ENCODE data around the gene TMEM198.

The TMEM198 gene

DNA sequence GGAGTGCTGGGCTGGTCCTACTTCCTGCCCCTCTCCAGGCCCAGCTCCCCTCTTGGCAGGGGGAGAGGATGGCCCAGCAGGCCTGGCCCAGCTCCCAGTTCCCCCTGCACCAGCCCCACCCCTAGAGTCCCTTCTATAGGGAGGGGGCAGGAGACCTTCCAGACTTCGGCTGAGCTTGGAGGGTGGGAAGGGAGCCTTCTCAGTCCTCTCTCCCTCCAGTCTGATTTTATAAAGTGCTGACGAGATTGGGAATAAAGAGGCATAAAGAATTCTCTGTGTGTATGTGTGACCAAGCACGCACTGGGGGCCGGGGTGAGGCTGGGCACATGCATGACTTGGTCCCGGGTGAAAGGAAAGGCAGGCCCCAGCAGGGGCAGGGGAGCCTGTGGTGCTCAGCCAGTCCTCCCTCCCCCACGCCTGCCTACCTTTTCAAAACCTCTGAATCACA lies 5.3 kb upstream of the TMEM198 start:
- WGBS (ENCODE audit: insufficient coverage, insufficient read length), result no CpG with 5 or more reads among the region's 6 CpGs
- no peak overlapping the region for H3K4me3 ChIP-seq (ENCODE audit: low read length)
- no peak for DNase-seq (ENCODE audit: low read depth, low spot score)
- peaks cover 9% of the 10 kb centered on the region; the same call in 1 of the 2 replicates for H3K4me1 ChIP-seq (ENCODE audit: control insufficient read depth, insufficient read depth, low read length)
- no peaks in the 10 kb centered on the region for H3K9me3 ChIP-seq (ENCODE audit: control insufficient read depth, insufficient read depth, low read length)
- peaks cover 15% of the 10 kb centered on the region for H3K36me3 ChIP-seq (ENCODE audit: control insufficient read depth, insufficient read depth, low read length)
- H3K27me3 ChIP-seq (ENCODE audit: control insufficient read depth, insufficient read depth, low read length), result no peaks in the 10 kb centered on the region
- no peak overlapping the region for H3K27ac ChIP-seq (ENCODE audit: low read length)

DNA sequence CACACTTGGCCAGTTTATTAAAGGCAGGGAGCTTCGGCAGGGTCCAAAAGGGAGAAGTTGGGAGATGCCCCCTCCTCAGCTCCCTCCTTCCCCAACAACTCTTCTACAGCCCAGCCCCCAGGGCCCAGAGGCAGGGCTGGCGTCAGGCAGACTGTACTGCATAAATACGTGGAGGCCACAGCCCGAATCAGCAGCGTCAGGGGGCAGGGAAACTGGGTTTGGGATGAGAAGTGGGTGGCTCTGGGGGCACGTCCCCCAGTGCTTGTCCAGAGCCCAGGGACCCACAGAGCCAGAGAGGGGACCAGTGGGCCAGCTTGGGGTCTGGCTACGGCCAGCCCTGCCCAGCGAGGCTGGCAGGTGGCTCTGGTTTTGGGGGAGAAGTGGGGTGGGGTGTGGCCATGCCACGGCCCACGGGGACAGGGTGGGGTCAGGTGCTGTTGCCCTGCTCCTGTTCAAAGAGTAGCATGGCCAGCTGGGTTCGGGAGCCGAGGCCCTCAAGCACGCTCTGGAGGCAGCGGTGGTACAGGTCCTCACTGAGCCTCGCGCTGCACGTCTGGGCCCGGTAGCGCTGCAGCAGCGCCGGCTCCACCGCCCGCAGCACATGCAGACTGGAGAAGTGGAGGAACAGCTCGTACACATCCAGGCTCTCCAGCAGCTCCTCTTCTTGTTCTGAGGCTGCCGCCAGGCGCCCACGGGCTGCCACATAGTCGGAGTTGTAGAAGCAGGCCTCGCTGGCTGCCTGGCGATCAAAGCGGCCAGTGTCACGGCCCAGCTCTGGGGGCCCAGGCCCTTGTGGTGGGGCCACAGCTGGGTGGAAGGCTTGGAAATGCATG lies 4.7 kb upstream of the TMEM198 start:
- Histone ChIP-seq H3K27ac (ENCODE audit: low read length) (no peak overlapping the region), H3K27me3 (ENCODE audit: control insufficient read depth, insufficient read depth, low read length) (no peaks in the 10 kb centered on the region), H3K4me3 (ENCODE audit: low read length) (no peak overlapping the region), H3K4me1 (ENCODE audit: control insufficient read depth, insufficient read depth, low read length) (peaks cover 9% of the 10 kb centered on the region; the same call in 1 of the 2 replicates), H3K36me3 (ENCODE audit: control insufficient read depth, insufficient read depth, low read length) (peaks cover 15% of the 10 kb centered on the region), H3K9me3 (ENCODE audit: control insufficient read depth, insufficient read depth, low read length) (no peaks in the 10 kb centered on the region)
- WGBS (ENCODE audit: insufficient coverage, insufficient read length), result no CpG with 5 or more reads among the region's 32 CpGs
- no peak for DNase-seq (ENCODE audit: low read depth, low spot score)

DNA sequence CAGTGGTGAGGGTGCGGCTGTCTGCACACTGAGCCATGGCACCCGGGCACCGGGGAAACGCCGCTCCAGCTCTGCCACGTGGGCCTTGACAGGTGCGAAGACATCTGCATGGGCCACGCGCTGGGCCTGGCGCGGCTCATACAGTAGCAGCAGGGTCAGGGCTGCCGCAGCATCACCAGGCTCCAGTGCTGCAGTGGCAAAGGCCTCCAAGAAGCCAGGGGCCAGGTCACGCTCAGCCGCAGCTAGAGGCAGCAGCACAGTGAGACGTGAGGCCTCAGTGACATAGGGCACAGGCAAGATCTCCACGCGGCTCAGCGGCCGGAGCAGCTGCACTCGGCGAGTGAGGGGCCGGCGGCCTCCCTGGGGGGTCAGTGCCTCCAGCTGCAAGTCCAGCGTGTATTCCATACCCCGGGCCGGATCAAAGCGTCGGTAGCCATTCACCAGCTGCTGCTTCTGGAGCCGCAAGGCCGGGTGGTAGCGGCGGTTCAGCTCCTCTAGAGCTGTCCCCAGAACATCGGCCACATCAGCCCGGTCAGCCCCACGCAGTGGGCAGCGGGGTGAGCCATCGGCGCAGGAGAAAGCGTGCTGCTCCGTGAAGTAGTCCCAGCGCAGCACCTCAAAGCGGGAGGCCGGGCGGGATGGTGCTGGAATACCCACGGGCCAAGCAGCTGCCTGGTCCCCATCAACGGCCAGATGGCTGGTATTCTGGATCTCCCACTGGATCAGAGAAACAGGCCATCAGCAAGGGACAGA lies 3.7 kb upstream of the TMEM198 start:
- H3K4me1 ChIP-seq (ENCODE audit: control insufficient read depth, insufficient read depth, low read length), result peaks cover 11% of the 10 kb centered on the region; the same call in 1 of the 2 replicates
- no CpG with 5 or more reads among the region's 46 CpGs for WGBS (ENCODE audit: insufficient coverage, insufficient read length)
- DNase-seq (ENCODE audit: low read depth, low spot score), result no peak

DNA sequence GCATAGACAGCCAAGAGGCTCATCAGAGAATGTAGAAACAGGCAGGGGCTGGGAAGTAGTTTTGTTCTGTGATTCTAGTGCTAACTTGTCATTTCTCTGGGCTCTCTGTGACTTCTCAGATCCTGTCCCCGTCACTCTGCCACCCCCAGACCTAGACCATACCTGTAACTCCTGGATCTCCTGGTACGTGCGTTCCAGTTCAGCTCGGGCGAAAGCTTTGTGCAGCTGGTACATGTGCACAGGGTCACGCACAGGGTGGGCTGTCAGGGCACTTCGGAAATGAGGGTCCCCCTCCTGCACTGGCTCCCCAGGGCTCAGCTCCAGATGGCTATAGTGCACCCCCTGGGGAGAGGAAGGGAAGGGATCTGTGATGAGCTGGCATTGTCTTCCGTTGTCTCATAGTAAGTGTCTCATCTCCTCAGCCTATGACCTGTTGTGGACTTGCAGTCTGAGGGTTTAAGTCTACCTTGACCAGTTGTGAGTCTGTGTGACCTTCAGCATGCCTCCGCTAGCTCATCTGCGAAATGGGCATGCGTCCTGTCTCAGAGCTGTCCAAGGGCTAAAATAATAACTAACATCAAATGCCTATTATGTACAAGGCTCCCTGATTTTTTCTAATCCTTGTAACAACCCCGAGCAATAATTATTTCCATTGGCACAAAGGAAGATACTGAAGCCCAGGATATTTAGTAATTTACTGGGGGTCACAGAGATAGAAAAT lies 2.9 kb upstream of the TMEM198 start:
- no CpG with 5 or more reads among the region's 12 CpGs for WGBS (ENCODE audit: insufficient coverage, insufficient read length)
- no peak overlapping the region for H3K4me3 ChIP-seq (ENCODE audit: low read length)
- DNase-seq (ENCODE audit: low read depth, low spot score), result no peak
- no peaks in the 10 kb centered on the region for H3K27me3 ChIP-seq (ENCODE audit: control insufficient read depth, insufficient read depth, low read length)
- peaks cover 11% of the 10 kb centered on the region; the same call in 1 of the 2 replicates for H3K4me1 ChIP-seq (ENCODE audit: control insufficient read depth, insufficient read depth, low read length)
- H3K27ac ChIP-seq (ENCODE audit: low read length), result no peak overlapping the region
- no peaks in the 10 kb centered on the region for H3K9me3 ChIP-seq (ENCODE audit: control insufficient read depth, insufficient read depth, low read length)
- H3K36me3 ChIP-seq (ENCODE audit: control insufficient read depth, insufficient read depth, low read length), result peaks cover 15% of the 10 kb centered on the region

More for the DNA sequence above, 3.7 kb upstream of the TMEM198 start:
- peaks cover 15% of the 10 kb centered on the region for H3K36me3 ChIP-seq (ENCODE audit: control insufficient read depth, insufficient read depth, low read length)
- no peak overlapping the region for H3K27ac ChIP-seq (ENCODE audit: low read length)
- H3K4me3 ChIP-seq (ENCODE audit: low read length), result no peak overlapping the region
- H3K9me3 ChIP-seq (ENCODE audit: control insufficient read depth, insufficient read depth, low read length), result no peaks in the 10 kb centered on the region
- H3K27me3 ChIP-seq (ENCODE audit: control insufficient read depth, insufficient read depth, low read length), result no peaks in the 10 kb centered on the region

DNA sequence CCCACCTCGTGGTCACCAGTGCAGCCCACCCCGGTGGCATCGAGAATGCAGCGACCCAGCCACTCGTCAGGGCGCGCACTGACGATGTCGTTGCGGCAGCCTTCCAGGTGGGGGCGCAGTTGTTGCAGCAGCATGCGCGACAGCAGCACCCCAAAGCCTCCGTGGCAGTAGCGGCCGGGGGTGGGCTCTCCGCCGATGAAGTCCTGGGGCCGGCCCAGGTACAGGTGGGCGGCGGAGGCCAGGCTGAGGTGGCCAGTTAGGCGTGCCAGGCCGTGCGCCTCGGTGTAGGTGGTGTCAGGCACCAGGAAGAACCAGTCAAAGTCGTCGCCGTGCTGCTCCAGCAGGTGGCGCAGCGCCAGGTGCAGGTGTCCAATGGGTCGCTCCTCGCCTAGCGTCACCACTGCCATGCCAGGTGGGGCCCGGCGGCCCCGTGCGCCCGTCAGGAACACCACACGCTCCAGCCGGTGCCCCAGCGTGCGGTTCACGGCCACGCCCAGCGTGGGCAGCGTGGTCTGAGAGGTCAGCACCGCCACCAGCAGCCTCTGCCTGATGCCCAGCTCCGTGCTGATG lies 2.1 kb upstream of the TMEM198 start:
- WGBS (ENCODE audit: insufficient coverage, insufficient read length), result no CpG with 5 or more reads among the region's 48 CpGs
- peaks cover 15% of the 10 kb centered on the region for H3K36me3 ChIP-seq (ENCODE audit: control insufficient read depth, insufficient read depth, low read length)
- no peaks in the 10 kb centered on the region for H3K27me3 ChIP-seq (ENCODE audit: control insufficient read depth, insufficient read depth, low read length)
- H3K27ac ChIP-seq (ENCODE audit: low read length), result no peak overlapping the region
- peaks cover 11% of the 10 kb centered on the region; the same call in 1 of the 2 replicates for H3K4me1 ChIP-seq (ENCODE audit: control insufficient read depth, insufficient read depth, low read length)
- H3K9me3 ChIP-seq (ENCODE audit: control insufficient read depth, insufficient read depth, low read length), result no peaks in the 10 kb centered on the region
- DNase-seq (ENCODE audit: low read depth, low spot score), result no peak
- H3K4me3 ChIP-seq (ENCODE audit: low read length), result peak overlapping the region; percentile 11; the same call in 1 of the 2 replicates

DNA sequence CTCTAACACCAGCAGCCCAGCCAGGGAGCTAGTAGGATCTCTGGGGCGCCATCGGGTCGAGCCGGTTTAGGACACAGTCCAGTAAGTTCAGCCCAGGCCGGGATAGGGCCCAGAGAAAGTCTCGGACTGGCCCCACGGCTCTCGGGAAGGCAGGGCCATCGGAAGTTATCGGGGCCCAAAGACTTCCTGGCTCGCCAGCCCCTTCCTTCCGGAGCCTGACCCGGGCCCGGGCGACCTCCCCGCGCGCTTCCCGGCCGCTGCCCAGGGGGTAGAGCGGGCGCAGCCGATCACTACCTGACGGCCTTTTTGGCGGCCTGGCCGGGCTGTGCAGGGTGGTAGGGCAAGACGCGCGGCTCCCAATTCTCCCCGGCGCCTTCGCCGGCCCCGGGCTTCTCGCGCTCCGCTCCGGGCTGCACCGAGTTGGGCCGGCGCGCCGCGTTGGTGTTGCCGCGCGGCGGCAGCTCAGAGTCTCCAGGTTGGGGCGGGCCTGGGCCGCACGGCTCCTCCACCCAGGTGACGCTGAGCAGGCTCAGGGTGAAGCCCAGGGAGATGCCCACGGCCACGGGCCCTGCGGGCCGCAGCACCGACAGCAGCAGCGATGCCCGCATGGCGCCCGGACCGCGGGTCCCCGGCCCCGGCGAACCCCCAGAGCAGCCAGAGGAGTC lies 765 bp upstream of the TMEM198 start:
- Histone ChIP-seq H3K36me3 (ENCODE audit: control insufficient read depth, insufficient read depth, low read length) (peaks cover 22% of the 10 kb centered on the region), H3K4me1 (ENCODE audit: control insufficient read depth, insufficient read depth, low read length) (peaks cover 5% of the 10 kb centered on the region; the same call in 1 of the 2 replicates), H3K9me3 (ENCODE audit: control insufficient read depth, insufficient read depth, low read length) (no peaks in the 10 kb centered on the region), H3K4me3 (ENCODE audit: low read length) (peak overlapping the region; percentile 97), H3K27ac (ENCODE audit: low read length) (no peak overlapping the region), H3K27me3 (ENCODE audit: control insufficient read depth, insufficient read depth, low read length) (no peaks in the 10 kb centered on the region)
- DNase-seq (ENCODE audit: low read depth, low spot score), result no peak
- no CpG with 5 or more reads among the region's 66 CpGs for WGBS (ENCODE audit: insufficient coverage, insufficient read length)

DNA sequence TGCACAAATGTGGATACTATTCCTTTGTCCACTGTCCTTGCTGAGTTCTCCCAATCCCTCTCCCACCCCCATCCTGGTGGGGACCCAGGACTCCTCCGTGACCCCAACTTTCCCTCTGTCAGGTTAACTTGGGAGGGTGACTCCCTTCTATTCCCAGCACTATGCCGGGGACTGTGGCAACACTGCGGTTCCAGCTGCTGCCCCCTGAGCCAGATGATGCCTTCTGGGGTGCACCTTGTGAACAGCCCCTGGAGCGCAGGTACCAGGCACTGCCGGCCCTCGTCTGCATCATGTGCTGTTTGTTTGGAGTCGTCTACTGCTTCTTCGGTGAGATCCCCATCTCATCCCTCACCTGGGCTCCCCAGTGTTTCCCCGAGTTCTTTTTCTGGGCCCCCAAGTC lies 739 bp downstream of the TMEM198 start:
- Histone ChIP-seq H3K9me3 (ENCODE audit: control insufficient read depth, insufficient read depth, low read length) (no peaks in the 10 kb centered on the region), H3K36me3 (ENCODE audit: control insufficient read depth, insufficient read depth, low read length) (peaks cover 17% of the 10 kb centered on the region)

DNA sequence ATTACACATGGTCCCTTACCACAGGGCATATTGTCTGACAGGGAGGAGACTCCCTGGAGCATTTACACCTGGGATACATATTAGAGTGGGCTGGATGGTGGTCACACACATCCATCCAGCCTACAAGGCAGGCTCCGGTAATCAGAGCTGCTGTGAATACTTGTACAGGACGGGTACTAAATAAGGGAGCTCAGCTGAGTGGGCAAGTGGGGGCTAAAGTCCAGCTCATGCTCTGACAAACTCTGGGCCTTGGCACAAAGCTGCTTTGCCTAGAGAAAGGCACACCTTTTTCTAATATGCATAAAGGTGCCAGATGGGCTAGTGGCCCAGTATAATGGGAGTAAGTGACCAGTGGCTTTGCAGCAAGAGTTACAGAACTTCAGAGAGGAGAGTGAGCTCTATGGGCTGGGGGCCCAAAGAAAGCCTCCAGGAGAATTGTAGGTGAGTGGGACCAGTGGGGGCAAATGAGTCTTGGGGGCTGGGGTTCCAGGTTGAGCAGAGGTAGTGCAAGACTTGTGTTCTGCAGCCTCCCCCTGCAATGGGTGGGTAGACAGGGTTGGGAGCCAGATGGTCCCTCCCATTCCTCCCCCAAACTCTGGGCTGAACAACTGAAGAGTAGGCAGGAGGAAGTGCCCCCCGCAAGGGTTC lies 1.6 kb downstream of the TMEM198 start:
- Histone ChIP-seq H3K27ac (ENCODE audit: low read length) (no peak overlapping the region), H3K27me3 (ENCODE audit: control insufficient read depth, insufficient read depth, low read length) (no peaks in the 10 kb centered on the region), H3K36me3 (ENCODE audit: control insufficient read depth, insufficient read depth, low read length) (peaks cover 8% of the 10 kb centered on the region), H3K4me3 (ENCODE audit: low read length) (no peak overlapping the region), H3K4me1 (ENCODE audit: control insufficient read depth, insufficient read depth, low read length) (0 out of 2 replicates have a peak, but pooled peaks cover 3% of the 10 kb centered on the region), H3K9me3 (ENCODE audit: control insufficient read depth, insufficient read depth, low read length) (no peaks in the 10 kb centered on the region)
- WGBS (ENCODE audit: insufficient coverage, insufficient read length), result no CpG with 5 or more reads among the region's 3 CpGs
- DNase-seq (ENCODE audit: low read depth, low spot score), result no peak

More for the DNA sequence above, 739 bp downstream of the TMEM198 start:
- no peak for DNase-seq (ENCODE audit: low read depth, low spot score)
- WGBS (ENCODE audit: insufficient coverage, insufficient read length), result no CpG with 5 or more reads among the region's 9 CpGs
- no peak overlapping the region for H3K27ac ChIP-seq (ENCODE audit: low read length)
- no peaks in the 10 kb centered on the region for H3K27me3 ChIP-seq (ENCODE audit: control insufficient read depth, insufficient read depth, low read length)
- peak overlapping the region; percentile 40; the same call in 1 of the 2 replicates for H3K4me3 ChIP-seq (ENCODE audit: low read length)
- 0 out of 2 replicates have a peak, but pooled peaks cover 3% of the 10 kb centered on the region for H3K4me1 ChIP-seq (ENCODE audit: control insufficient read depth, insufficient read depth, low read length)

DNA sequence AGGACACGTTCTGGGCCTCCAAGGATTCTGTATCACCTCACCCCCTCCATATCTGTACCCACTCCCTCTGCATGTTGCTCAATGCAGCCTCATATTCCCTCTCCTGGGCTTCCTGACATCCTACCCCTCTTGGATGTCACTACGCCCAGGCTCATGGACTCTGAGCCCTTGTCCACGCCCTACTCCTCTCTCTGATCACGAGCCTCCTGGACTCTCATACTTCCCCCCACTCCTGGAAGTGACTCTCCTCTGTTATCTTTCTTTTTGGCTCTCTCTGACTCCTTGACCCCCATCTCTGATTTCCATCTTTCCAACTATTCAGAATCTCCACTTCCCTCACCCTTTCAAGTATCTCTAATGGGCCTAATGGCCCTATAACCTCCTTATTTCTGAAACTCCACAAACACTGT lies 2.1 kb downstream of the TMEM198 start:
- WGBS (ENCODE audit: insufficient coverage, insufficient read length), result no CpG with 5 or more reads among the region's 4 CpGs
- Histone ChIP-seq H3K4me3 (ENCODE audit: low read length) (no peak overlapping the region), H3K9me3 (ENCODE audit: control insufficient read depth, insufficient read depth, low read length) (no peaks in the 10 kb centered on the region), H3K27ac (ENCODE audit: low read length) (no peak overlapping the region), H3K4me1 (ENCODE audit: control insufficient read depth, insufficient read depth, low read length) (0 out of 2 replicates have a peak, but pooled peaks cover 5% of the 10 kb centered on the region), H3K27me3 (ENCODE audit: control insufficient read depth, insufficient read depth, low read length) (no peaks in the 10 kb centered on the region), H3K36me3 (ENCODE audit: control insufficient read depth, insufficient read depth, low read length) (peaks cover 7% of the 10 kb centered on the region; the same call in 1 of the 2 replicates)
- no peak for DNase-seq (ENCODE audit: low read depth, low spot score)

Data from iPS DF 6.9 (cell line).